OCI-LY7 (cell line): ENCODE data around the gene SMOC1. TPM values are rescaled to one million over a fixed set of nuclear protein-coding genes. Genes with fewer than 3 reads are reported as not detected.

ENCODE experiments used
- BruUV-seq: library from RNA; stranded (reverse); fragments of 400-500 nt; replicated peaks from 2 replicates; lab custom pipeline; 2021; lab: Mats Ljungman, UMichigan
- CTCF ChIA-PET: fragments of 300-600 bp; sonication (Branson Sonifier 250); formaldehyde crosslinking; loops from one replicate; lab custom pipeline; 2022; ENCODE audit warnings: antibody characterized with exemption; ENCODE audit not compliant: unreplicated experiment; lab: Charles Lee
- POLR2A ChIA-PET: fragments of 300-600 bp; sonication (Branson Sonifier 250); formaldehyde crosslinking; loops from one replicate; lab custom pipeline; 2022; ENCODE audit warnings: antibody characterized with exemption; lab: Charles Lee
- DNase-seq: peaks from one replicate; pipeline ENCODE4 v3.0.0-alpha.2; 2015; ENCODE audit warnings: low spot score
- H2AFZ ChIP-seq: fragments of 200-600 bp; sonication (generic), shearing (Covaris generic); 2 replicates; pipeline ENCODE4 v1.6.1; 2014; ENCODE audit warnings: mild to moderate bottlenecking, antibody characterized with exemption, low read length, moderate library complexity
- H3K27ac ChIP-seq: fragments of 200-600 bp; sonication (generic); 2 replicates; pipeline ENCODE4 v1.5.1; 2014; ENCODE audit warnings: mixed run types, low read depth, mild to moderate bottlenecking, moderate library complexity, low read length, inconsistent platforms; ENCODE audit not compliant: poor library complexity, severe bottlenecking
- H3K36me3 ChIP-seq: fragments of 200-600 bp; sonication (generic); 2 replicates; pipeline ENCODE4 v1.6.1; 2014; ENCODE audit warnings: mild to moderate bottlenecking, antibody characterized with exemption, low read length, moderate library complexity, mixed read lengths; ENCODE audit not compliant: insufficient read depth
- H3K4me1 ChIP-seq: fragments of 200-600 bp; sonication (generic); 2 replicates; pipeline ENCODE4 v1.5.1; 2014; ENCODE audit warnings: mild to moderate bottlenecking, low read length; ENCODE audit not compliant: insufficient read depth, poor library complexity, severe bottlenecking
- H3K4me2 ChIP-seq: fragments of 200-600 bp; sonication (generic); 2 replicates; pipeline ENCODE4 v1.6.1; 2014; ENCODE audit warnings: mild to moderate bottlenecking, low read length
- H3K4me3 ChIP-seq: fragments of 200-600 bp; sonication (generic); 2 replicates; pipeline ENCODE4 v1.5.1; 2014; ENCODE audit warnings: mild to moderate bottlenecking, low read depth, low read length; ENCODE audit not compliant: poor library complexity, severe bottlenecking
- H3K79me2 ChIP-seq: fragments of 200-600 bp; sonication (generic); 2 replicates; pipeline ENCODE4 v1.6.1; 2016; ENCODE audit warnings: low read depth, mild to moderate bottlenecking, low read length, moderate library complexity, mixed read lengths; ENCODE audit not compliant: insufficient read depth
- H3K9me2 ChIP-seq: fragments of 200-600 bp; sonication (generic); 2 replicates; pipeline ENCODE4 v1.6.1; 2016; ENCODE audit warnings: mild to moderate bottlenecking, low read length, mixed read lengths; ENCODE audit not compliant: insufficient read depth
- H3K9me3 ChIP-seq: fragments of 200-600 bp; sonication (generic); 2 replicates; pipeline ENCODE4 v1.6.1; 2014; ENCODE audit warnings: mild to moderate bottlenecking, mixed run types, low read length, mixed read lengths
- H4K20me1 ChIP-seq: fragments of 200-600 bp; sonication (generic); 2 replicates; pipeline ENCODE4 v1.6.1; 2014; ENCODE audit warnings: mild to moderate bottlenecking, antibody characterized with exemption, low read length, moderate library complexity, mixed read lengths; ENCODE audit not compliant: insufficient read depth
- EZH2phosphoT487 ChIP-seq: fragments of 200-600 bp; sonication (generic); IDR thresholded peaks from 2 replicates; pipeline ENCODE4 v1.6.1; 2018; ENCODE audit warnings: low read depth, borderline replicate concordance, mild to moderate bottlenecking, mixed run types, antibody characterized with exemption, low read length, moderate library complexity, mixed read lengths
- intact Hi-C: fragments of 100-400 bp; cut with micrococcal nuclease; formaldehyde crosslinking; loops from one replicate; pipeline ENCODE4 v1.10.0; 2022; ENCODE audit not compliant: unreplicated experiment
- total RNA-seq, 2 experiments: library from RNA; depleted of rRNA in 1 of 2; stranded (reverse); fragments of >200 nt in 1 of 2; shearing (Covaris generic) in 1 of 2; gene quantifications; 2 replicates each; pipeline ENCODE4 v1.2.3, GENCODE V29; 2014 to 2022
- TF ChIP-seq, protein P1 (sequence below): fragments of 200-600 bp; sonication (generic); conservative IDR thresholded peaks from 2 replicates; pipeline ENCODE4 v1.5.1; 2014; ENCODE audit warnings: mild to moderate bottlenecking, antibody characterized with exemption, low read length, moderate library complexity, mixed read lengths

SMOC1 gene
- total RNA-seq, 2 experiments from 2014 or later: not detected

DNA sequence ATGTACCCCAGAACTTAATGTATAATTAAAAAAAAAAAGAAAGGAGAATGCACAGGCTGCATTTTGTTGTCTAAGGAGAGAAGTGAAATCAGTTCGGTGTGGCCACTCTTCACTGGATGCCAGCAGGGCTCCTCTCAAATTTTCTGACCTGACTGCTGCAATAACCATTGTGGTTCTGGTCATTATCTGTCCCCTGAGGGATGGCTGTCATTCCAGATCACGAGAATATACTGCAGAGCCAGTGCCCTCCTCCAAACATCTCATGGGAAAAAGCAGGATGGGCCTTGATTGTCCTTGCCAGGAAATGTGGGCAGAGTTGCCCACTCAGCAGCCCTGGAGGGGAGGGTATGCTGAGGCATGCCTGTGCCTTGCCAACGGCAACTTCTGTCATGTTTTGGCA lies 170.4 kb downstream of the SMOC1 start:
- no peaks in the 10 kb centered on the region for H3K9me2 ChIP-seq
- intact Hi-C loops: no loop called here
- H4K20me1 ChIP-seq: no peaks in the 10 kb centered on the region
- no peaks in the 10 kb centered on the region for H3K79me2 ChIP-seq
- no peaks in the 10 kb centered on the region for H3K36me3 ChIP-seq
- H3K4me2 ChIP-seq: no peak overlapping the region
- no peaks in the 10 kb centered on the region for H3K9me3 ChIP-seq
- no peak overlapping the region for H3K4me3 ChIP-seq
- H3K4me1 ChIP-seq: no peaks in the 10 kb centered on the region
- ChIA-PET CTCF (no interaction called here), POLR2A (no interaction called here)
- no peak overlapping the region for H2AFZ ChIP-seq
- no peak for DNase-seq
- TF ChIP-seq, protein P1, sequence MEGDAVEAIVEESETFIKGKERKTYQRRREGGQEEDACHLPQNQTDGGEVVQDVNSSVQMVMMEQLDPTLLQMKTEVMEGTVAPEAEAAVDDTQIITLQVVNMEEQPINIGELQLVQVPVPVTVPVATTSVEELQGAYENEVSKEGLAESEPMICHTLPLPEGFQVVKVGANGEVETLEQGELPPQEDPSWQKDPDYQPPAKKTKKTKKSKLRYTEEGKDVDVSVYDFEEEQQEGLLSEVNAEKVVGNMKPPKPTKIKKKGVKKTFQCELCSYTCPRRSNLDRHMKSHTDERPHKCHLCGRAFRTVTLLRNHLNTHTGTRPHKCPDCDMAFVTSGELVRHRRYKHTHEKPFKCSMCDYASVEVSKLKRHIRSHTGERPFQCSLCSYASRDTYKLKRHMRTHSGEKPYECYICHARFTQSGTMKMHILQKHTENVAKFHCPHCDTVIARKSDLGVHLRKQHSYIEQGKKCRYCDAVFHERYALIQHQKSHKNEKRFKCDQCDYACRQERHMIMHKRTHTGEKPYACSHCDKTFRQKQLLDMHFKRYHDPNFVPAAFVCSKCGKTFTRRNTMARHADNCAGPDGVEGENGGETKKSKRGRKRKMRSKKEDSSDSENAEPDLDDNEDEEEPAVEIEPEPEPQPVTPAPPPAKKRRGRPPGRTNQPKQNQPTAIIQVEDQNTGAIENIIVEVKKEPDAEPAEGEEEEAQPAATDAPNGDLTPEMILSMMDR: no peak
- TF ChIP-seq EZH2phosphoT487: no peak
- H3K27ac ChIP-seq: no peak overlapping the region
- no TSS peak for BruUV-seq

- Histone ChIP-seq H4K20me1 (no peaks in the 10 kb centered on the region), H3K4me3 (no peak overlapping the region), H3K9me3 (no peaks in the 10 kb centered on the region), H3K4me2 (no peak overlapping the region), H2AFZ (no peak overlapping the region), H3K27ac (no peak overlapping the region), H3K36me3 (no peaks in the 10 kb centered on the region), H3K9me2 (no peaks in the 10 kb centered on the region), H3K4me1 (no peaks in the 10 kb centered on the region), H3K79me2 (no peaks in the 10 kb centered on the region)
- ChIA-PET CTCF (no interaction called here), POLR2A (no interaction called here)
- TF ChIP-seq, protein P1: no peak
- TF ChIP-seq EZH2phosphoT487: no peak
- no peak for DNase-seq
- intact Hi-C loops: no loop called here
- no TSS peak for BruUV-seq
Measured at GRCh38 chr14:70050136-70050535, 170.9 kb downstream of the SMOC1 start.

DNA sequence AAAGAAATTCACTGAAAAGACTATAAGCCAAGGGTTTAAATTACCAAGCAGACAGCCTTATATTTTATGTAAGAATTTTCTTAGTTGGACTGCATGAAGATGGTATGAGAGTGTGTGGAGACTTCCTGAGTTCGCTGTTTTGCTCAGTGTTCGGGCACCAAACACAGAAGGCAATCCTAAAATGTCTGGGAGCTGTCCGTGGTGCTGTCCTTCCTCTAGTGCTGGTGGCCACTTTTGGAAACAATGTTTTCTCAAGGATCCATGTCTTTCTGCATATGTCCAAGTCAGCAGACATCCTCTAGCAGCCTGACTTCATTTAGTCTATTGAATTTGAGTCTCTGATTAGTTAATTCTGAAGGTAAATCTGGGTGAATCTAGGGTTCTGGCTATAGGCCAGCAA lies 173.8 kb downstream of the SMOC1 start:
- intact Hi-C loops: no loop called here
- Histone ChIP-seq H3K9me3 (no peaks in the 10 kb centered on the region), H3K79me2 (no peaks in the 10 kb centered on the region), H3K27ac (no peak overlapping the region), H3K4me2 (no peak overlapping the region), H3K4me3 (no peak overlapping the region), H2AFZ (no peak overlapping the region), H3K9me2 (no peaks in the 10 kb centered on the region), H3K4me1 (no peaks in the 10 kb centered on the region), H4K20me1 (no peaks in the 10 kb centered on the region), H3K36me3 (no peaks in the 10 kb centered on the region)
- TF ChIP-seq EZH2phosphoT487: no peak
- TF ChIP-seq, protein P1: no peak
- ChIA-PET POLR2A (interaction anchor here (0.6 kb wide), 1 partner anchor 859 kb away, joined by 3 read pairs; no protein-coding TSS in a partner anchor), CTCF (no interaction called here)
- DNase-seq: peak; percentile 8
- no TSS peak for BruUV-seq
